Measurements from ENCODE around the gene ABHD13. TPM values are rescaled to one million over a fixed set of nuclear protein-coding genes. Genes with fewer than 3 reads are reported as not detected.
A peak's percentile ranks its signal among the peaks of the same experiment; 100 is the strongest.
"Not testable (repeated sequence)": the region's sequence is repeated elsewhere in the genome, so short reads cannot be mapped to it uniquely, and the experiment has no call there.

ABHD13 gene
- total RNA-seq, 2 donors from 2014 or later = 4.9 to 6.8 TPM

- DNase-seq; intact Hi-C loops (cut with DNase I): not testable (repeated sequence)
- ATAC-seq = peak in 1 of 2 donors; percentile 1
Measured at GRCh38 chr13:108217307-108218043, 717 bp upstream of the ABHD13 start.

GRCh38 chr13:108220041-108220440 lies 1.8 kb downstream of the ABHD13 start:
- ATAC-seq (no peak), DNase-seq (no peak)
- intact Hi-C loops (cut with DNase I) = no loop called here

- intact Hi-C loops (cut with DNase I) = no loop called here
- no peak for DNase-seq
- no peak for ATAC-seq
Measured at GRCh38 chr13:108223687-108224503, 5.7 kb downstream of the ABHD13 start.

- intact Hi-C loops (cut with DNase I) = loop anchor here in 1 of 2 donors (5.0 kb wide), 1 partner anchor 667 kb away; no protein-coding TSS in a partner anchor
- ATAC-seq (no peak), DNase-seq (no peak)
Measured at GRCh38 chr13:108225440-108225839, 7.2 kb downstream of the ABHD13 start.

GRCh38 chr13:108226184-108226583 lies 8.0 kb downstream of the ABHD13 start:
- intact Hi-C loops (cut with DNase I) = loop anchor here in 1 of 2 donors (5.0 kb wide), 1 partner anchor 666 kb away; no protein-coding TSS in a partner anchor
- ATAC-seq (peak in 1 of 2 donors; percentile 32), DNase-seq (no peak)

- intact Hi-C loops (cut with DNase I) = loop anchor here in 1 of 2 donors (5.0 kb wide), 1 partner anchor 665 kb away; no protein-coding TSS in a partner anchor
- DNase-seq (no peak), ATAC-seq (no peak)
Measured at GRCh38 chr13:108227651-108228272, 9.6 kb downstream of the ABHD13 start.

- no peak for DNase-seq
- intact Hi-C loops (cut with DNase I) = no loop called here
- no peak for ATAC-seq
Measured at GRCh38 chr13:108230377-108230776, 12.2 kb downstream of the ABHD13 start.

GRCh38 chr13:108249150-108249549 lies 31.0 kb downstream of the ABHD13 start:
- no peak for DNase-seq
- ATAC-seq = no peak
- intact Hi-C loops (cut with DNase I) = no loop called here

GRCh38 chr13:108257248-108257647 lies 39.1 kb downstream of the ABHD13 start:
- DNase-seq = no peak
- intact Hi-C loops (cut with DNase I) = no loop called here

GRCh38 chr13:108263621-108264355 lies 45.6 kb downstream of the ABHD13 start:
- no peak for ATAC-seq
- no peak for DNase-seq
- intact Hi-C loops (cut with DNase I) = no loop called here

More at GRCh38 chr13:108257248-108257647, 39.1 kb downstream of the ABHD13 start:
- ATAC-seq = no peak

- intact Hi-C loops (cut with DNase I) = no loop called here
- DNase-seq = no peak
- ATAC-seq = no peak
Measured at GRCh38 chr13:108266321-108266990, 48.3 kb downstream of the ABHD13 start.

GRCh38 chr13:108267347-108267746 lies 49.2 kb downstream of the ABHD13 start:
- intact Hi-C loops (cut with DNase I) = no loop called here
- no peak for ATAC-seq

GRCh38 chr13:108267855-108268254 lies 49.7 kb downstream of the ABHD13 start:
- ATAC-seq; intact Hi-C loops (cut with DNase I); DNase-seq: not testable (repeated sequence)

More at GRCh38 chr13:108267347-108267746, 49.2 kb downstream of the ABHD13 start:
- DNase-seq = no peak

GRCh38 chr13:108268466-108269112 lies 50.4 kb downstream of the ABHD13 start:
- intact Hi-C loops (cut with DNase I) = no loop called here
- DNase-seq = no peak
- no peak for ATAC-seq

- DNase-seq (peak; percentile 30), ATAC-seq (peak; percentile 76 to 82)
- intact Hi-C loops (cut with DNase I) = no loop called here
Measured at GRCh38 chr13:108269601-108270328, 51.6 kb downstream of the ABHD13 start, which contains the start of gene TNFSF13B. TNFSF13B (plus strand) TSS chr13:108269718; CDS start chr13:108269896, 178 bp downstream.

- ATAC-seq (peak; percentile 20 to 25), DNase-seq (no peak)
- intact Hi-C loops (cut with DNase I) = no loop called here
Measured at GRCh38 chr13:108270442-108270841, 52.2 kb downstream of the ABHD13 start.

GRCh38 chr13:108272333-108272732 lies 54.1 kb downstream of the ABHD13 start:
- no peak for ATAC-seq
- intact Hi-C loops (cut with DNase I) = no loop called here

More at GRCh38 chr13:108272333-108272732, 54.1 kb downstream of the ABHD13 start:
- no peak for DNase-seq

Measured in left cardiac atrium (tissue), 4 donors.